Ovary (tissue), 9 donors: Measurements from ENCODE around the gene KDELR3. TPM values are rescaled to one million over a fixed set of nuclear protein-coding genes. Genes with fewer than 3 reads are reported as not detected.

Experiments
- DNase-seq, 5 donors: peaks; one replicate each; pipeline ENCODE4 v3.0.0-alpha.2; 2019 to 2020
- H3K27ac ChIP-seq, 2 donors: fragments of 200-600 bp; one replicate each; pipeline versions ENCODE4 v1.5.1 to v1.8.0; 2019 to 2022
- H3K27me3 ChIP-seq: fragments of 200-600 bp; one replicate; pipeline ENCODE4 v1.8.0; 2022
- H3K36me3 ChIP-seq: fragments of 200-600 bp; sonication (generic); one replicate; pipeline ENCODE4 v1.5.1; 2019
- H3K4me1 ChIP-seq: one replicate; pipeline ENCODE4 v1.8.1; 2013; ENCODE audit warnings: mild to moderate bottlenecking, moderate library complexity; ENCODE audit not compliant: insufficient read depth
- H3K4me3 ChIP-seq: fragments of 200-600 bp; sonication (generic); one replicate; pipeline ENCODE4 v1.5.1; 2017
- H3K9me3 ChIP-seq, 2 donors: fragments of 200-600 bp in 1 of 2; sonication (generic) in 1 of 2; one replicate each; pipeline versions ENCODE4 v1.5.1 to v1.8.1; 2013 to 2019; ENCODE audit warnings: mild to moderate bottlenecking in 1 of 2, moderate library complexity in 1 of 2
- CTCF ChIP-seq, 3 donors: fragments of 450-650 bp in 2 of 3; fragments of 200-600 bp in 1 of 3; IDR thresholded peaks; one replicate each; pipeline versions ENCODE4 v1.5.1 to v1.8.0; 2016 to 2022; ENCODE audit warnings: antibody characterized with exemption in 3 of 3, mild to moderate bottlenecking in 1 of 3
- EP300 ChIP-seq: sonication (generic); formaldehyde crosslinking; IDR thresholded peaks from one replicate; pipeline ENCODE4 v1.6.1; 2017; ENCODE audit warnings: antibody characterized with exemption
- POLR2A ChIP-seq: fragments of 450-650 bp; IDR thresholded peaks from one replicate; pipeline ENCODE4 v1.6.1; 2017; ENCODE audit warnings: antibody characterized with exemption, mild to moderate bottlenecking, moderate library complexity
- WGBS, 3 donors: extraction: QIAGEN DNeasy Blood & Tissue Kit in 1 of 3; methylation state at CpG; one replicate each; pipeline versions ENCODE4 v1.1.5 to v1.1.7; 2013 to 2017; 5-methylcytosine and 5-hydroxymethylcytosine counted together
- intact Hi-C, 4 donors: fragments of 100-400 bp; cut with DNase I; formaldehyde crosslinking; loops; one replicate each; pipeline versions ENCODE4 v1.11.0 to v1.15.1; 2022 to 2023
- polyA plus RNA-seq, 2 donors: library from polyadenylated mRNA; stranded (reverse); fragments of 200-250 nt in 1 of 2; fragments of 350-450 nt in 1 of 2; fragmentation: Illumina TruSeq in 1 of 2; extraction: RNeasy Lipid Tissue Mini Kit (QIAGEN cat#74804) in 1 of 2; gene quantifications; one replicate each; pipeline ENCODE4 v1.2.3, GENCODE V29; 2013 to 2014
- total RNA-seq, 7 donors: library from RNA; depleted of rRNA in 2 of 7; stranded (reverse); fragments of >200 nt in 2 of 7; fragmentation: NEBNext Ultra II Directional in 3 of 7; extraction: Animal tissue kit (Norgen Biotek cat#: 25700) in 3 of 7; gene quantifications; one replicate each; pipeline versions ENCODE4 v1.1.0 to v1.2.4, GENCODE V29; 2016 to 2023
- donor health status: DM: no; HTN: no; CAD: no; lungs with moderate emphysema.
- donor health status: DM: no; HTN: no; CAD: no.
- donor health status: Bipolar disorder and iron deficiency.
- donor health status: DM: yes; HTN: yes; CAD: no.
- donor health status: DM: no; HTN: no; CAD: no.
- donor health status: DM: yes; HTN: yes; CAD: no.

The KDELR3 gene
- total and polyA plus RNA-seq, 9 donors: 0.81 to 26.9 (median 2.4) TPM

GRCh38 chr22:38420734-38421133 is 47.2 kb upstream of the KDELR3 start:
- no peaks in the 10 kb centered on the region for H3K27me3 ChIP-seq
- TF ChIP-seq EP300 (no peak), CTCF (IDR thresholded peaks at IDR 0.05) (no peak), POLR2A (no peak)
- 88 to 93% (median 92%) methylated on average over 4 of the region's 4 CpGs for WGBS, 3 donors
- H3K4me1 ChIP-seq: no peaks in the 10 kb centered on the region
- intact Hi-C loops: no loop called here
- no peaks in the 10 kb centered on the region for H3K36me3 ChIP-seq
- H3K4me3 ChIP-seq: no peak overlapping the region
- H3K9me3 ChIP-seq: no peaks in the 10 kb centered on the region
- no peak overlapping the region for H3K27ac ChIP-seq
- DNase-seq: no peak

- no peak for DNase-seq
- TF ChIP-seq CTCF (IDR thresholded peaks at IDR 0.05) (no peak), POLR2A (no peak), EP300 (no peak)
- no peaks in the 10 kb centered on the region for H3K9me3 ChIP-seq
- no peak overlapping the region for H3K4me3 ChIP-seq
- H3K36me3 ChIP-seq: no peaks in the 10 kb centered on the region
- H3K4me1 ChIP-seq: no peaks in the 10 kb centered on the region
- 64 to 70% (median 66%) methylated on average over 21 of the region's 21 CpGs for WGBS, 3 donors
- intact Hi-C loops: no loop called here
- no peaks in the 10 kb centered on the region for H3K27me3 ChIP-seq
- no peak overlapping the region for H3K27ac ChIP-seq
Measured at GRCh38 chr22:38422611-38423511, 45.0 kb upstream of the KDELR3 start.

GRCh38 chr22:38423512-38424503 is 44.1 kb upstream of the KDELR3 start:
- Histone ChIP-seq H3K27me3 (no peaks in the 10 kb centered on the region), H3K36me3 (no peaks in the 10 kb centered on the region), H3K4me1 (no peaks in the 10 kb centered on the region), H3K9me3 (no peaks in the 10 kb centered on the region), H3K4me3 (no peak overlapping the region), H3K27ac (no peak overlapping the region)
- 83 to 87% (median 84%) methylated on average over 18 of the region's 18 CpGs for WGBS, 3 donors
- TF ChIP-seq CTCF (IDR thresholded peaks at IDR 0.05): no peak
- no peak for DNase-seq
- intact Hi-C loops: no loop called here

GRCh38 chr22:38424525-38425080 is 43.3 kb upstream of the KDELR3 start:
- Histone ChIP-seq H3K27me3 (no peaks in the 10 kb centered on the region), H3K9me3 (no peaks in the 10 kb centered on the region), H3K4me1 (no peaks in the 10 kb centered on the region), H3K36me3 (no peaks in the 10 kb centered on the region), H3K4me3 (no peak overlapping the region), H3K27ac (no peak overlapping the region)
- no peak for DNase-seq
- TF ChIP-seq EP300 (no peak), POLR2A (no peak), CTCF (IDR thresholded peaks at IDR 0.05) (no peak)
- 71 to 85% (median 85%) methylated on average over 11 to 12 of the region's 12 CpGs for WGBS, 3 donors
- intact Hi-C loops: no loop called here
